ENCODE measurements around the gene C5orf47.

DNA sequence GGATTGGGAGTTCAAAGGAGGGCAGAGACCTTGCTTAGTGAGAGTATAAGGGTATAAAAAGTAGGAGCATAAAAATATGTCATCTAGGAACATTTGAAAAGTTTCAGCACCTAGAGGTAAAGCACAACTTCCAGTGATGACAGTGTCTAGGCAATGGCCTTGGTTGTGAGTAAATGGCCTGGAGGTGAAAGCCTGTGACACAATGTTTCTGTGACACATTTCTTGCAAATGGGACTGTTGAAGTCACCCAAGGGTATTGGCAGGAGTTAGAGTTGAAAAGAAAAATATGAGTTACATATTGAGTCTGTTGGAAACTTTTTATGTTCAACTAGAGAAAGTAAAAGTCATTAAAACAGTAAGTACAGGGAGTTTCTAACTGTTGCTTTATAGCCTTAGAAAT is 14.8 kb downstream of the C5orf47 start:
- TF ChIP-seq SMC3 (IDR thresholded peaks at IDR 0.05; ENCODE audit: low read depth, low read length), result no peak
- TF ChIP-seq, protein P1, sequence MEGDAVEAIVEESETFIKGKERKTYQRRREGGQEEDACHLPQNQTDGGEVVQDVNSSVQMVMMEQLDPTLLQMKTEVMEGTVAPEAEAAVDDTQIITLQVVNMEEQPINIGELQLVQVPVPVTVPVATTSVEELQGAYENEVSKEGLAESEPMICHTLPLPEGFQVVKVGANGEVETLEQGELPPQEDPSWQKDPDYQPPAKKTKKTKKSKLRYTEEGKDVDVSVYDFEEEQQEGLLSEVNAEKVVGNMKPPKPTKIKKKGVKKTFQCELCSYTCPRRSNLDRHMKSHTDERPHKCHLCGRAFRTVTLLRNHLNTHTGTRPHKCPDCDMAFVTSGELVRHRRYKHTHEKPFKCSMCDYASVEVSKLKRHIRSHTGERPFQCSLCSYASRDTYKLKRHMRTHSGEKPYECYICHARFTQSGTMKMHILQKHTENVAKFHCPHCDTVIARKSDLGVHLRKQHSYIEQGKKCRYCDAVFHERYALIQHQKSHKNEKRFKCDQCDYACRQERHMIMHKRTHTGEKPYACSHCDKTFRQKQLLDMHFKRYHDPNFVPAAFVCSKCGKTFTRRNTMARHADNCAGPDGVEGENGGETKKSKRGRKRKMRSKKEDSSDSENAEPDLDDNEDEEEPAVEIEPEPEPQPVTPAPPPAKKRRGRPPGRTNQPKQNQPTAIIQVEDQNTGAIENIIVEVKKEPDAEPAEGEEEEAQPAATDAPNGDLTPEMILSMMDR (IDR thresholded peaks at IDR 0.05), result no peak
- no peak for TF ChIP-seq TAF1 (IDR thresholded peaks at IDR 0.05; ENCODE audit: borderline replicate concordance, low read depth, low read length)
- no peak for TF ChIP-seq TCF12 (IDR thresholded peaks at IDR 0.05)
- TF ChIP-seq, protein P2, sequence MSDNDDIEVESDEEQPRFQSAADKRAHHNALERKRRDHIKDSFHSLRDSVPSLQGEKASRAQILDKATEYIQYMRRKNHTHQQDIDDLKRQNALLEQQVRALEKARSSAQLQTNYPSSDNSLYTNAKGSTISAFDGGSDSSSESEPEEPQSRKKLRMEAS (IDR thresholded peaks at IDR 0.05; ENCODE audit: low read depth), result no peak
- no peak for TF ChIP-seq POLR2AphosphoS5 (IDR thresholded peaks at IDR 0.05; ENCODE audit: low read depth, low read length)
- TF ChIP-seq, protein P3, sequence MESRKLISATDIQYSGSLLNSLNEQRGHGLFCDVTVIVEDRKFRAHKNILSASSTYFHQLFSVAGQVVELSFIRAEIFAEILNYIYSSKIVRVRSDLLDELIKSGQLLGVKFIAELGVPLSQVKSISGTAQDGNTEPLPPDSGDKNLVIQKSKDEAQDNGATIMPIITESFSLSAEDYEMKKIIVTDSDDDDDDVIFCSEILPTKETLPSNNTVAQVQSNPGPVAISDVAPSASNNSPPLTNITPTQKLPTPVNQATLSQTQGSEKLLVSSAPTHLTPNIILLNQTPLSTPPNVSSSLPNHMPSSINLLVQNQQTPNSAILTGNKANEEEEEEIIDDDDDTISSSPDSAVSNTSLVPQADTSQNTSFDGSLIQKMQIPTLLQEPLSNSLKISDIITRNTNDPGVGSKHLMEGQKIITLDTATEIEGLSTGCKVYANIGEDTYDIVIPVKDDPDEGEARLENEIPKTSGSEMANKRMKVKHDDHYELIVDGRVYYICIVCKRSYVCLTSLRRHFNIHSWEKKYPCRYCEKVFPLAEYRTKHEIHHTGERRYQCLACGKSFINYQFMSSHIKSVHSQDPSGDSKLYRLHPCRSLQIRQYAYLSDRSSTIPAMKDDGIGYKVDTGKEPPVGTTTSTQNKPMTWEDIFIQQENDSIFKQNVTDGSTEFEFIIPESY (IDR thresholded peaks at IDR 0.05; ENCODE audit: borderline replicate concordance, low read depth), result no peak
- no peak for TF ChIP-seq TEAD4 (IDR thresholded peaks at IDR 0.05; ENCODE audit: borderline replicate concordance, insufficient read depth)
- TF ChIP-seq, protein P4, sequence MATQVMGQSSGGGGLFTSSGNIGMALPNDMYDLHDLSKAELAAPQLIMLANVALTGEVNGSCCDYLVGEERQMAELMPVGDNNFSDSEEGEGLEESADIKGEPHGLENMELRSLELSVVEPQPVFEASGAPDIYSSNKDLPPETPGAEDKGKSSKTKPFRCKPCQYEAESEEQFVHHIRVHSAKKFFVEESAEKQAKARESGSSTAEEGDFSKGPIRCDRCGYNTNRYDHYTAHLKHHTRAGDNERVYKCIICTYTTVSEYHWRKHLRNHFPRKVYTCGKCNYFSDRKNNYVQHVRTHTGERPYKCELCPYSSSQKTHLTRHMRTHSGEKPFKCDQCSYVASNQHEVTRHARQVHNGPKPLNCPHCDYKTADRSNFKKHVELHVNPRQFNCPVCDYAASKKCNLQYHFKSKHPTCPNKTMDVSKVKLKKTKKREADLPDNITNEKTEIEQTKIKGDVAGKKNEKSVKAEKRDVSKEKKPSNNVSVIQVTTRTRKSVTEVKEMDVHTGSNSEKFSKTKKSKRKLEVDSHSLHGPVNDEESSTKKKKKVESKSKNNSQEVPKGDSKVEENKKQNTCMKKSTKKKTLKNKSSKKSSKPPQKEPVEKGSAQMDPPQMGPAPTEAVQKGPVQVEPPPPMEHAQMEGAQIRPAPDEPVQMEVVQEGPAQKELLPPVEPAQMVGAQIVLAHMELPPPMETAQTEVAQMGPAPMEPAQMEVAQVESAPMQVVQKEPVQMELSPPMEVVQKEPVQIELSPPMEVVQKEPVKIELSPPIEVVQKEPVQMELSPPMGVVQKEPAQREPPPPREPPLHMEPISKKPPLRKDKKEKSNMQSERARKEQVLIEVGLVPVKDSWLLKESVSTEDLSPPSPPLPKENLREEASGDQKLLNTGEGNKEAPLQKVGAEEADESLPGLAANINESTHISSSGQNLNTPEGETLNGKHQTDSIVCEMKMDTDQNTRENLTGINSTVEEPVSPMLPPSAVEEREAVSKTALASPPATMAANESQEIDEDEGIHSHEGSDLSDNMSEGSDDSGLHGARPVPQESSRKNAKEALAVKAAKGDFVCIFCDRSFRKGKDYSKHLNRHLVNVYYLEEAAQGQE (IDR thresholded peaks at IDR 0.05; ENCODE audit: low read depth, low read length), result no peak
- TF ChIP-seq, protein P5, sequence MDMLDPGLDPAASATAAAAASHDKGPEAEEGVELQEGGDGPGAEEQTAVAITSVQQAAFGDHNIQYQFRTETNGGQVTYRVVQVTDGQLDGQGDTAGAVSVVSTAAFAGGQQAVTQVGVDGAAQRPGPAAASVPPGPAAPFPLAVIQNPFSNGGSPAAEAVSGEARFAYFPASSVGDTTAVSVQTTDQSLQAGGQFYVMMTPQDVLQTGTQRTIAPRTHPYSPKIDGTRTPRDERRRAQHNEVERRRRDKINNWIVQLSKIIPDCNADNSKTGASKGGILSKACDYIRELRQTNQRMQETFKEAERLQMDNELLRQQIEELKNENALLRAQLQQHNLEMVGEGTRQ (IDR thresholded peaks at IDR 0.05; ENCODE audit: borderline replicate concordance, low read depth, low read length), result no peak
- TF ChIP-seq, protein P6, sequence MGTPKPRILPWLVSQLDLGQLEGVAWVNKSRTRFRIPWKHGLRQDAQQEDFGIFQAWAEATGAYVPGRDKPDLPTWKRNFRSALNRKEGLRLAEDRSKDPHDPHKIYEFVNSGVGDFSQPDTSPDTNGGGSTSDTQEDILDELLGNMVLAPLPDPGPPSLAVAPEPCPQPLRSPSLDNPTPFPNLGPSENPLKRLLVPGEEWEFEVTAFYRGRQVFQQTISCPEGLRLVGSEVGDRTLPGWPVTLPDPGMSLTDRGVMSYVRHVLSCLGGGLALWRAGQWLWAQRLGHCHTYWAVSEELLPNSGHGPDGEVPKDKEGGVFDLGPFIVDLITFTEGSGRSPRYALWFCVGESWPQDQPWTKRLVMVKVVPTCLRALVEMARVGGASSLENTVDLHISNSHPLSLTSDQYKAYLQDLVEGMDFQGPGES (IDR thresholded peaks at IDR 0.05; ENCODE audit: low read depth, low read length), result no peak
- TF ChIP-seq NFIC (IDR thresholded peaks at IDR 0.05; ENCODE audit: borderline replicate concordance), result no peak
- no peak for TF ChIP-seq EZH2phosphoT487 (IDR thresholded peaks at IDR 0.05; ENCODE audit: borderline replicate concordance, low read depth)
